A549 (cell line): ENCODE data around the gene PTPRD. TPM values are rescaled to one million over a fixed set of nuclear protein-coding genes. Genes with fewer than 3 reads are reported as not detected.

ENCODE experiments used
- ATAC-seq, 2 experiments: fragments of 200-7000 bp in 1 of 2; fragments of >200 bp in 1 of 2; cut with Nextera tagmentation in 1 of 2; cut with Tn5 transposase in 1 of 2; 3 replicates each; pipeline versions ENCODE4 v1.8.0 to v1.9.1; 2018 to 2020; ENCODE audit warnings: mild to moderate bottlenecking in 1 of 2, moderate library complexity in 1 of 2
- CTCF ChIA-PET: fragments of 300-600 bp; sonication (Branson Sonifier 250); formaldehyde crosslinking; extraction: SDS; loops from one replicate; lab custom pipeline; 2021; ENCODE audit warnings: antibody characterized with exemption, inconsistent platforms; lab: Yijun Ruan, JAX
- POLR2A ChIA-PET: fragments of 350-600 bp; formaldehyde crosslinking; extraction: SDS; loops from one replicate; lab custom pipeline; 2021; ENCODE audit warnings: antibody characterized with exemption, inconsistent platforms; lab: Yijun Ruan, JAX
- DNase-seq, 2 experiments: peaks; one replicate each; pipeline versions ENCODE4 v3.0.0 to v3.0.0-alpha.2; 2011 to 2016; ENCODE audit warnings: low read depth in 1 of 2, low spot score in 1 of 2
- FAIRE-seq: peaks from 2 replicates; lab custom pipeline; 2011; peaks lifted over from hg19 to GRCh38; lab: Jason Lieb, UNC
- H3K27ac ChIP-seq, 2 experiments: fragments of >200 bp; sonication (Bioruptor Twin); formaldehyde crosslinking; 3 replicates each; pipeline ENCODE4 v1.5.1; 2016 to 2017
- H3K4me1 ChIP-seq: fragments of >200 bp; sonication (Bioruptor Twin); formaldehyde crosslinking; 3 replicates; pipeline ENCODE4 v1.6.1; 2016
- H3K4me2 ChIP-seq: fragments of >200 bp; sonication (Bioruptor Twin); formaldehyde crosslinking; 3 replicates; pipeline ENCODE4 v1.6.1; 2016
- H3K4me3 ChIP-seq: fragments of >200 bp; sonication (Bioruptor Twin); formaldehyde crosslinking; 3 replicates; pipeline ENCODE4 v1.5.1; 2016
- H3K9me3 ChIP-seq: fragments of >200 bp; sonication (Bioruptor Twin); formaldehyde crosslinking; 3 replicates; pipeline ENCODE4 v1.6.1; 2016
- ESRRA ChIP-seq: fragments of 150-350 bp; IDR thresholded peaks from 2 replicates; pipeline ENCODE4 v1.6.1; 2014; ENCODE audit warnings: mild to moderate bottlenecking, low read length, borderline replicate concordance
- FOSL2 ChIP-seq, 2 experiments: fragments of 450-650 bp in 1 of 2; fragments of >200 bp in 1 of 2; sonication (Bioruptor Twin) in 1 of 2; formaldehyde crosslinking; IDR thresholded peaks; 2 replicates each; pipeline versions ENCODE4 v1.5.0 to v1.6.1; 2016 to 2020; ENCODE audit warnings: mild to moderate bottlenecking in 1 of 2, moderate library complexity in 1 of 2
- HDAC2 ChIP-seq: fragments of 200-600 bp; sonication (generic); IDR thresholded peaks from 2 replicates; pipeline ENCODE4 v1.6.1; 2016
- HEYL ChIP-seq: fragments of 250-450 bp; sonication (Bioruptor Pico); IDR thresholded peaks from 2 replicates; pipeline ENCODE4 v1.8.0; 2021; ENCODE audit warnings: mild to moderate bottlenecking, moderate library complexity
- HOXB13 ChIP-seq: fragments of 250-450 bp; sonication (Bioruptor Pico); IDR thresholded peaks from 2 replicates; pipeline ENCODE4 v1.5.0; 2020; ENCODE audit warnings: low read depth, mild to moderate bottlenecking, moderate library complexity
- JUNB ChIP-seq: fragments of >200 bp; sonication (Bioruptor Twin); formaldehyde crosslinking; IDR thresholded peaks from 2 replicates; pipeline ENCODE4 v1.6.1; 2016
- KDM1A ChIP-seq: fragments of 200-600 bp; sonication (generic); IDR thresholded peaks from 2 replicates; pipeline ENCODE4 v1.6.1; 2016; ENCODE audit warnings: low read depth, mild to moderate bottlenecking
- MYC ChIP-seq: IDR thresholded peaks from 2 replicates; pipeline ENCODE4 v1.6.1; 2012; ENCODE audit warnings: mild to moderate bottlenecking, inconsistent platforms, low read length, improper control_type of control experiment, borderline replicate concordance
- NFE2L2 ChIP-seq: fragments of 150-350 bp; conservative IDR thresholded peaks from 2 replicates; pipeline ENCODE4 v1.6.1; 2014; ENCODE audit warnings: low read length
- NR3C1 ChIP-seq: fragments of >200 bp; sonication (Bioruptor Twin); formaldehyde crosslinking; IDR thresholded peaks from 3 replicates; pipeline ENCODE4 v1.6.1; 2017
- POLR2AphosphoS2 ChIP-seq: conservative IDR thresholded peaks from 2 replicates; pipeline ENCODE4 v1.6.1; 2012; ENCODE audit warnings: low read length, improper control_type of control experiment, inconsistent platforms
- RFX5 ChIP-seq: fragments of 450-650 bp; IDR thresholded peaks from 2 replicates; pipeline ENCODE4 v1.7.1; 2014; ENCODE audit warnings: antibody characterized with exemption, mild to moderate bottlenecking, moderate library complexity
- ZC3H11A ChIP-seq: fragments of 450-650 bp; IDR thresholded peaks from 2 replicates; pipeline ENCODE4 v1.6.1; 2014; ENCODE audit warnings: antibody characterized with exemption, mild to moderate bottlenecking
- ZFP36 ChIP-seq: fragments of 450-650 bp; IDR thresholded peaks from 2 replicates; pipeline ENCODE4 v1.6.1; 2014; ENCODE audit warnings: borderline replicate concordance; ENCODE audit not compliant: partially characterized antibody
- ZSCAN20 ChIP-seq: fragments of 250-450 bp; sonication (Bioruptor Pico); IDR thresholded peaks from 2 replicates; pipeline ENCODE4 v1.8.0; 2022; ENCODE audit warnings: mild to moderate bottlenecking, moderate library complexity
- WGBS: methylation state at CpG from one replicate; pipeline ENCODE4 v1.1.6; 2017; ENCODE audit errors: missing lambda C conversion rate; 5-methylcytosine and 5-hydroxymethylcytosine counted together
- polyA plus RNA-seq, 4 experiments: library from polyadenylated mRNA; depleted of rRNA in 3 of 4; stranded (reverse); fragments of >200 nt; fragmentation: RNase III in 1 of 4; extraction: RNeasy Plus Mini Kit Qiagen cat#74134 plus additional on column Dnase treatment in 1 of 4; gene quantifications; 2 replicates in 3 of 4; 3 replicates in 1 of 4; pipeline ENCODE4 v1.2.3, GENCODE V29; 2011 to 2017
- TF ChIP-seq, protein P1 (sequence below): fragments of >200 bp; sonication (Bioruptor Twin); formaldehyde crosslinking; IDR thresholded peaks from 2 replicates; pipeline ENCODE4 v1.6.1; 2016
- TF ChIP-seq, protein P2 (sequence below): fragments of 150-350 bp; IDR thresholded peaks from 2 replicates; pipeline ENCODE4 v1.6.1; 2014; ENCODE audit warnings: low read depth, mild to moderate bottlenecking, low read length

PTPRD gene
- polyA plus RNA-seq, 2 of the 4 experiments (the other 2 are of a cell fraction): 0.39 to 1.3 TPM

DNA sequence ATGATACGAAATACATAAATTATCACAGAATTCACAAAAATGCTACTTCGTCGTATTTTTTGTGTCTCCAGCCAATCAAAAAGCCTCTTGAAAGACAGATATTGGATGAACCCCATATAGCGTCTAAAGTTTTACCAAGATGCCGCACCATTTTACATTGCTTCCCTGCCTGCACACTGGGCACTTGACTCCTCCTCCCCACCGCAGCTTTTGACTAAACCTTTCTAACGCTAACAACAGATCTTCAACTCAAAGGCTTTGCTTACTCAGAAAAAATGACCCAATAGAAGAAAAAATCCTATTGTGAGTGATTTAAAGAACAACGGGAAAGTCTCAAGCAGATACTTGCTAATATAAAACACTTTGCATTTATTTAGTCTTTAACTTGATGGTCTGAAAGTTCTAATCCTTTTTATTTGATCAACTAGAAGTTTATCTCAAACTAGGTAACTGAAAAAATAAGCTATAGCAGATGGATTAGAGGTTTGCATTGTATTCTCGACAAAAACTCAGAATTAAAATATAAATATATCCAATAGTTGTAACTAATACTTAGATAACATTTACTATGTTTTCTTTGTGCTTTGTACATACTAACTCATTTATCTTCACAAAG is 2204.1 kb downstream of the PTPRD start:
- Histone ChIP-seq H3K4me3 (no peak overlapping the region), H3K4me2 (no peak overlapping the region), H3K27ac (no peak overlapping the region), H3K4me1 (no peaks in the 10 kb centered on the region), H3K9me3 (no peaks in the 10 kb centered on the region)
- CTCF ChIA-PET: no interaction called here
- POLR2A ChIA-PET: no interaction called here
- no peak for FAIRE-seq
- ATAC-seq: no peak
- TF ChIP-seq NFE2L2: no peak
- TF ChIP-seq, protein P1, sequence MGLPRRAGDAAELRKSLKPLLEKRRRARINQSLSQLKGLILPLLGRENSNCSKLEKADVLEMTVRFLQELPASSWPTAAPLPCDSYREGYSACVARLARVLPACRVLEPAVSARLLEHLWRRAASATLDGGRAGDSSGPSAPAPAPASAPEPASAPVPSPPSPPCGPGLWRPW: no peak
- TF ChIP-seq ZFP36: no peak
- no peak for TF ChIP-seq FOSL2 (IDR thresholded peaks at IDR 0.05)
- TF ChIP-seq FOSL2 (CRISPR knock-in tag; IDR thresholded peaks at IDR 0.05): no peak
- no peak for TF ChIP-seq ESRRA
- no peak for TF ChIP-seq KDM1A
- no peak for TF ChIP-seq ZC3H11A
- TF ChIP-seq, protein P2, sequence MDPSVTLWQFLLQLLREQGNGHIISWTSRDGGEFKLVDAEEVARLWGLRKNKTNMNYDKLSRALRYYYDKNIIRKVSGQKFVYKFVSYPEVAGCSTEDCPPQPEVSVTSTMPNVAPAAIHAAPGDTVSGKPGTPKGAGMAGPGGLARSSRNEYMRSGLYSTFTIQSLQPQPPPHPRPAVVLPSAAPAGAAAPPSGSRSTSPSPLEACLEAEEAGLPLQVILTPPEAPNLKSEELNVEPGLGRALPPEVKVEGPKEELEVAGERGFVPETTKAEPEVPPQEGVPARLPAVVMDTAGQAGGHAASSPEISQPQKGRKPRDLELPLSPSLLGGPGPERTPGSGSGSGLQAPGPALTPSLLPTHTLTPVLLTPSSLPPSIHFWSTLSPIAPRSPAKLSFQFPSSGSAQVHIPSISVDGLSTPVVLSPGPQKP: no peak
- TF ChIP-seq HEYL (CRISPR knock-in tag): no peak
- no peak for TF ChIP-seq MYC
- no peak for TF ChIP-seq POLR2AphosphoS2
- DNase-seq: no peak
- 25% methylated on average over 9 of the region's 9 CpGs for WGBS

DNA sequence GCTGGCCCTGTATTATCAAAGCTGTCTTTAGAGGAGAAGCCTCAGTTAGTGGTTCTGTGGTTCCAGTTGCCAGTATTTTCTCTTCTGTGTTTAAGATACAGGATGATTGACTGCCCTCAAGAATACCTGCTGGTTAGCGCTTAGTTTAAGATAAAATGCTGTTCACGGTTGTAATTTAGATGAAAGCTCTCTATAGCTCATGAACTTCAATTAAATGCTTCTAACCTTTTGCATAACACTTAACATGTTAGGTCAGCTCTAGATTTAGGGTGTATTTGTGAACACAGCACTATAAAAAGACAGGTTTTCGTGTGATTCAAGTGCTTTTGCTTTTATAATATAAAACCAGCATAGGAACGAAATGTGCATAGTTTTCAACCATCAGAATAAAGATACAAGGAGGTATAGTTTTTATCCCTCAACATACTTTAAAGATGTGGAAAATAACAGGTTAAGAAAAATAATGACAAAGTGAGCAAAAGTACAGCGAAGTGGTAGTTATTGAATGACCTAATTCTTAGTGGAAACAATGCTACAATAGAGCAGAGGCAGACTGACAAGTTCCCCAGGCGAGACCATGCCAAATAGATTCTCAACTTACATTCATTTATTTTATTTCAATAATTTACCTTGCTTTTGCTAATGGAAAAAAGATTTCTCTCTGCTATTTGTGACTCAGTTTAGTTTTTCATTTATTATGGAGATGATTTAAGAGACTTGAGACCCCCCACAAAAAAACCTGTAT is 2210.7 kb downstream of the PTPRD start:
- ChIA-PET POLR2A (no interaction called here), CTCF (no interaction called here)
- FAIRE-seq (no peak), ATAC-seq (no peak), DNase-seq (no peak)
- WGBS: 2% methylated on average over 6 of the region's 6 CpGs
- H3K9me3 ChIP-seq: no peaks in the 10 kb centered on the region
- H3K4me3 ChIP-seq: no peak overlapping the region
- H3K4me1 ChIP-seq: no peaks in the 10 kb centered on the region
- TF ChIP-seq, protein P2: no peak
- TF ChIP-seq RFX5 (no peak), NR3C1 (no peak), ZC3H11A (no peak), JUNB (no peak), HDAC2 (no peak)
- H3K4me2 ChIP-seq: no peak overlapping the region
- no peak overlapping the region for H3K27ac ChIP-seq

DNA sequence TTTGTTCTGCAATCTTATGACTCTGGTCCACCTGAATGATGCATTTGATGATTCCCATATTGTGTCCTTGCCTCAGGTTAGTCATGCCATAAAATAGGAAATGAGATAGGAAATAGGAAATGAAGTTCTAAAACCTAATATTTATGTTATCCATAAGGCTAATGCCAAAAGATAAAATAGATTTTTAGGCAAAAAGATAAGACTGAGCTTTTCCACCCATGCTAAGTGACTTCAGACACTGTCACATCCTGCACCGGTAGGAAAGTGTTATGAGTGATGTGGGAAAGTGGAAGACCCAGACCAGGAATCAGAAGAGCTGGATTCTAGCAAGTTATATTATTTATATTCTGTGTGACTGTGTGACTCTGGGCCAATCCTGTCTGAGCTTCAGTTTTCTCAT is 2212.4 kb downstream of the PTPRD start:
- WGBS: 29% methylated on average over 1 of the region's 1 CpG
- H3K9me3 ChIP-seq: no peaks in the 10 kb centered on the region
- H3K4me2 ChIP-seq: no peak overlapping the region
- FAIRE-seq (peak; percentile 18), DNase-seq (no peak), ATAC-seq (no peak)
- no peak overlapping the region for H3K27ac ChIP-seq
- no peaks in the 10 kb centered on the region for H3K4me1 ChIP-seq
- no peak overlapping the region for H3K4me3 ChIP-seq
- TF ChIP-seq ZSCAN20 (CRISPR knock-in tag) (no peak), HOXB13 (CRISPR knock-in tag) (no peak)
- TF ChIP-seq, protein P1: no peak
- POLR2A ChIA-PET: no interaction called here
- CTCF ChIA-PET: no interaction called here
